Hepatocyte (in vitro differentiated cells): Measurements from ENCODE around the gene EID2. TPM values are rescaled to one million over a fixed set of nuclear protein-coding genes. Genes with fewer than 3 reads are reported as not detected.

ENCODE experiments used
- DNase-seq: peaks from one replicate; pipeline ENCODE4 v3.0.0-alpha.2; 2016; ENCODE audit warnings: low spot score
- H2AFZ ChIP-seq: fragments of 200-600 bp; sonication (generic); 2 replicates; pipeline ENCODE4 v1.6.0; 2016; ENCODE audit warnings: antibody characterized with exemption, mild to moderate bottlenecking
- H3K27ac ChIP-seq: fragments of 200-600 bp; sonication (generic); 2 replicates; pipeline ENCODE4 v1.5.1; 2016; ENCODE audit warnings: mild to moderate bottlenecking
- H3K27me3 ChIP-seq: fragments of 200-600 bp; sonication (generic); 2 replicates; pipeline ENCODE4 v1.6.1; 2016
- H3K36me3 ChIP-seq: fragments of 200-600 bp; sonication (generic); replicated peaks from 2 replicates; pipeline ENCODE4 v1.5.1; 2016; ENCODE audit warnings: low read depth; ENCODE audit not compliant: insufficient read depth
- H3K4me1 ChIP-seq: fragments of 200-600 bp; sonication (generic); 2 replicates; pipeline ENCODE4 v1.5.1; 2016; ENCODE audit warnings: mild to moderate bottlenecking, moderate library complexity; ENCODE audit not compliant: insufficient read depth
- H3K4me2 ChIP-seq: fragments of 200-600 bp; sonication (generic); 2 replicates; pipeline ENCODE4 v1.6.0; 2016
- H3K4me3 ChIP-seq: fragments of 200-600 bp; sonication (generic); 2 replicates; pipeline ENCODE4 v1.5.1; 2016; ENCODE audit warnings: mild to moderate bottlenecking
- H3K79me2 ChIP-seq: fragments of 200-600 bp; sonication (generic); 2 replicates; pipeline ENCODE4 v1.6.0; 2017; ENCODE audit warnings: mild to moderate bottlenecking
- H3K9me2 ChIP-seq: fragments of 200-600 bp; sonication (generic); replicated peaks from 2 replicates; pipeline ENCODE4 v1.6.0; 2017; ENCODE audit warnings: mild to moderate bottlenecking; ENCODE audit not compliant: insufficient read depth
- H3K9me3 ChIP-seq: fragments of 200-600 bp; sonication (generic); 2 replicates; pipeline ENCODE4 v1.5.1; 2016; ENCODE audit warnings: low read depth, mild to moderate bottlenecking
- H4K20me1 ChIP-seq: fragments of 200-600 bp; sonication (generic); 2 replicates; pipeline ENCODE4 v1.6.0; 2016; ENCODE audit warnings: mild to moderate bottlenecking; ENCODE audit not compliant: insufficient read depth, poor library complexity, severe bottlenecking
- CTCF ChIP-seq: fragments of 200-600 bp; sonication (generic); IDR thresholded peaks from 2 replicates; pipeline ENCODE4 v1.5.1; 2016; ENCODE audit warnings: antibody characterized with exemption, mild to moderate bottlenecking; ENCODE audit not compliant: poor library complexity
- EZH2 ChIP-seq: fragments of 200-600 bp; sonication (generic); IDR thresholded peaks from 2 replicates; pipeline ENCODE4 v1.6.1; 2016; ENCODE audit warnings: antibody characterized with exemption, mild to moderate bottlenecking, borderline replicate concordance
- EZH2phosphoT487 ChIP-seq: fragments of 200-600 bp; sonication (generic); IDR thresholded peaks from one replicate; pipeline ENCODE4 v1.6.1; 2018; ENCODE audit warnings: antibody characterized with exemption, mild to moderate bottlenecking, low read depth, moderate library complexity; ENCODE audit not compliant: unreplicated experiment, severe bottlenecking
- WGBS: methylation state at CpG from one replicate; pipeline ENCODE4 v1.1.6; 2016; ENCODE audit warnings: low lambda C conversion rate; ENCODE audit errors: missing lambda C conversion rate; 5-methylcytosine and 5-hydroxymethylcytosine counted together
- polyA plus RNA-seq: library from polyadenylated mRNA; unstranded; fragments of >200 nt; fragmentation: Nextera tagmentation; extraction: Ambion mirVana; gene quantifications from 2 replicates; pipeline ENCODE4 v1.2.1, GENCODE V29; 2016
- total RNA-seq: library from RNA; depleted of rRNA; stranded (reverse); fragments of >200 nt; gene quantifications from 2 replicates; pipeline ENCODE4 v1.2.3, GENCODE V29; 2014

The EID2 gene
- total and polyA plus RNA-seq, 2 experiments from 2014 or later: 18.6 to 29.3 TPM

- TF ChIP-seq CTCF (peak; percentile 33), EZH2phosphoT487 (no peak), EZH2 (no peak)
- Histone ChIP-seq H2AFZ (peak within 1 kb of the TSS; percentile 86), H3K4me3 (peak within 1 kb of the TSS; percentile 28), H3K27me3 (peaks cover 46% of the 10 kb centered on the region), H3K9me3 (no peaks in the 10 kb centered on the region), H3K4me1 (no peaks in the 10 kb centered on the region), H3K4me2 (peak within 1 kb of the TSS; percentile 88), H3K9me2 (no peaks in the 10 kb centered on the region), H4K20me1 (no peaks in the 10 kb centered on the region), H3K79me2 (no peaks in the 10 kb centered on the region), H3K36me3 (no peaks in the 10 kb centered on the region), H3K27ac (no peak within 1 kb of the TSS)
- under 1% methylated on average over 25 of the region's 56 CpGs for WGBS
- DNase-seq: peak; percentile 61
These were observed 25.0 kb downstream of the EID2 start, which contains the start of gene SELENOV for GRCh38 chr19:39514840-39515550. SELENOV (plus strand) TSS chr19:39515139; CDS start chr19:39515213, 74 bp downstream.

DNA sequence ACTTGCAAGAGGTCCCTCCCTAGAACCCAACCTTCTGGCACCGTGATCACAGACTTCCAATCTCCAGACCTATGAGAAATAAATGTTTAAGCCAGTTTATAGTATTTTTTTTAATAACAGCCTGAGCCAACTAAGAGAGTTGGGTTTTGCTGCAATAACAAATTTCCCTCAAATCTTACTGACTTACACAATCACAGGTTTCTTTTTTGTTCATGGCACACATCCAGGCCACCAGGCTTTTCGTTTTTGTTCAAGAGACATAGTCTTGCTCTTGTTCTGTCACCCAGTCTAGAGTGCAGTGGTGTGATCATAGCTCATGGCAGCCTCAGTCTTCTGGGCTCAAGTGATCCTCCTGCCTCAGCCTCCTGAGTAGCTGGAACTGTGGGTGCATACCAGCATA lies 27.0 kb downstream of the EID2 start:
- H3K9me3 ChIP-seq: no peaks in the 10 kb centered on the region
- no peak overlapping the region for H3K4me3 ChIP-seq
- no peaks in the 10 kb centered on the region for H3K9me2 ChIP-seq
- H2AFZ ChIP-seq: no peak overlapping the region
- H3K27me3 ChIP-seq: peaks cover 61% of the 10 kb centered on the region
- no peak overlapping the region for H3K27ac ChIP-seq
- no peaks in the 10 kb centered on the region for H3K4me1 ChIP-seq
- no peaks in the 10 kb centered on the region for H3K36me3 ChIP-seq
- no peaks in the 10 kb centered on the region for H3K79me2 ChIP-seq
- no peak for DNase-seq
- WGBS: 79% methylated on average over 2 of the region's 2 CpGs
- H3K4me2 ChIP-seq: no peak overlapping the region
- TF ChIP-seq CTCF (no peak), EZH2 (no peak), EZH2phosphoT487 (no peak)
- H4K20me1 ChIP-seq: no peaks in the 10 kb centered on the region

GRCh38 chr19:39509233-39509632 lies 30.7 kb downstream of the EID2 start:
- Histone ChIP-seq H2AFZ (no peak overlapping the region), H3K36me3 (no peaks in the 10 kb centered on the region), H3K79me2 (no peaks in the 10 kb centered on the region), H3K4me2 (no peak overlapping the region), H3K27me3 (peaks cover 48% of the 10 kb centered on the region), H3K27ac (no peak overlapping the region), H3K4me1 (peaks cover 6% of the 10 kb centered on the region), H3K9me3 (no peaks in the 10 kb centered on the region), H4K20me1 (no peaks in the 10 kb centered on the region), H3K9me2 (no peaks in the 10 kb centered on the region), H3K4me3 (no peak overlapping the region)
- no peak for DNase-seq
- WGBS: 64% methylated on average over 2 of the region's 2 CpGs
- TF ChIP-seq EZH2phosphoT487: no peak
- TF ChIP-seq EZH2: no peak
- no peak for TF ChIP-seq CTCF
